Measurements from ENCODE around the gene MCF2L2. TPM values are rescaled to one million over a fixed set of nuclear protein-coding genes. Genes with fewer than 3 reads are reported as not detected.
A peak's percentile ranks its signal among the peaks of the same experiment; 100 is the strongest.

The MCF2L2 gene
- total RNA-seq, 1 donor from 2014 or later = 0.62 TPM

DNA sequence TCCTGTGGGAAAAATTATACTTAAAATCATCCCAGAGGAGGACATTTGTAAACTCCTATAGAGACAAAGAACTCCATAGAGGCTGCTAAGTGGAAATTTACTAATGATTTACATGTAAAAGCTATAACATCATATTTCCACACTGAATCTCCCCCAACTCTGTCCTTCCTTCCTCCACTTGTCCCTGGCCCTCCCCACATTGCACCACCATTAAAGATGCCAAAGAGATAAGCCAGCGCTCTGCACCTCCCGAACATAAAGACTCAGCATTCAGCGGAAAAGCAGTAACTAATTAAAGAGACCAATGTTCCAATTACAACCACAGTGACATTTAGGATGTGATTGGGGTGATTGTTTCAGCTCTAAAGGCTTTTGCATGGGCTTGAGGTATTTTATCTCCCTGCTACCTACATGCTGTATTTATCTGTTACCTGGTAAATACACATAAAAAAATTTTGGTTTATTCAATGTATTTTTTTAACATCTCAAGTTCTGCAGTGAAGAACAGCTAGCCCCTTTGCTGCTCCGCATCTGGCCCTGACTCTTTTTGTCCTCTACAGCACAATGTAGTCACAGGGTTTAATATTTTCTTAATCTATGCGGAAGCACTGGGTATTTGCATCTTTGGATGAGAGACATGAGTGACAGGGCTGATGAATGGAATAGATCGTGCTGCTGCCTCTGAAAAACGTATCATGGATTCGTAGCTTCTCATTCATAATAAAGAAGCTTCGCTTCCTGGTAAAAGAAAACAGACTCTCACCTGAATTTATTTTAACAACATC is 210.7 kb downstream of the MCF2L2 start:
- Histone ChIP-seq H3K27ac (no peak overlapping the region), H3K36me3 (no peaks in the 10 kb centered on the region), H3K27me3 (ENCODE audit: low read depth) (no peaks in the 10 kb centered on the region), H3K4me3 (no peak overlapping the region), H3K9me3 (no peaks in the 10 kb centered on the region), H3K4me1 (no peaks in the 10 kb centered on the region)
- DNase-seq (no peak), ATAC-seq (no peak)
- TF ChIP-seq, protein P1, sequence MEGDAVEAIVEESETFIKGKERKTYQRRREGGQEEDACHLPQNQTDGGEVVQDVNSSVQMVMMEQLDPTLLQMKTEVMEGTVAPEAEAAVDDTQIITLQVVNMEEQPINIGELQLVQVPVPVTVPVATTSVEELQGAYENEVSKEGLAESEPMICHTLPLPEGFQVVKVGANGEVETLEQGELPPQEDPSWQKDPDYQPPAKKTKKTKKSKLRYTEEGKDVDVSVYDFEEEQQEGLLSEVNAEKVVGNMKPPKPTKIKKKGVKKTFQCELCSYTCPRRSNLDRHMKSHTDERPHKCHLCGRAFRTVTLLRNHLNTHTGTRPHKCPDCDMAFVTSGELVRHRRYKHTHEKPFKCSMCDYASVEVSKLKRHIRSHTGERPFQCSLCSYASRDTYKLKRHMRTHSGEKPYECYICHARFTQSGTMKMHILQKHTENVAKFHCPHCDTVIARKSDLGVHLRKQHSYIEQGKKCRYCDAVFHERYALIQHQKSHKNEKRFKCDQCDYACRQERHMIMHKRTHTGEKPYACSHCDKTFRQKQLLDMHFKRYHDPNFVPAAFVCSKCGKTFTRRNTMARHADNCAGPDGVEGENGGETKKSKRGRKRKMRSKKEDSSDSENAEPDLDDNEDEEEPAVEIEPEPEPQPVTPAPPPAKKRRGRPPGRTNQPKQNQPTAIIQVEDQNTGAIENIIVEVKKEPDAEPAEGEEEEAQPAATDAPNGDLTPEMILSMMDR (IDR thresholded peaks at IDR 0.05) = no peak
- intact Hi-C loops (cut with DNase I) = no loop called here

DNA sequence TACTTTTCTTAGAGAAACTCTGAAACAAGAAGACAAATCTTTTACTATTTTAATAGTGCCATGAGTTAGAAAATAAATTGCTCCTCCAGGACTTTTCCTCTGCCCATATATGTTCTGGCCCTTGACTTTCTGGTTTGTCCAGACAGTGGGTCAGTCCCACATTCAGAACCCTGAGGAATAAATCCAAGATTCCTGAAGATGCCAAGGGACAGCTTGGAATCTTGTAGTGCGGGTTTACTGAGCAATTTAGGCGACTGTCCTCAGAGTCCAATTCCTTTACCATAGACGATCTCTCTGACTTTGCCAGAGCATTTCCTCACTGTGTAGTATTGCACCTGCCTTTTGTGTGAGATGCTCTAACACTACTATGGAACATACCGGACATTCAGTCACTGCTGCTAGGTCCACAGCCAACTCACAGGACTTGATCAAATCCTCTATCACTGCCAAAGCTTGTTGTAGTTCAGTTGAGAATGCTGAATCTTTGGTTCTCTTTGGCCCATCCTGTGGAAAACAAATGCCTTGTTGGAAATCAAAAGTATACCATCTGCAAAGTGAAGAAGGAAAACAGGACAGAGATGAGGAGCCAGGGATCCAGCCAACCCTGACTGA is 212.7 kb downstream of the MCF2L2 start:
- H3K27me3 ChIP-seq (ENCODE audit: low read depth) = no peaks in the 10 kb centered on the region
- H3K9me3 ChIP-seq = no peaks in the 10 kb centered on the region
- intact Hi-C loops (cut with DNase I) = no loop called here
- DNase-seq (no peak), ATAC-seq (no peak)
- H3K4me3 ChIP-seq = no peak overlapping the region
- H3K27ac ChIP-seq = no peak overlapping the region
- TF ChIP-seq, protein P1 (IDR thresholded peaks at IDR 0.05) = no peak
- H3K36me3 ChIP-seq = no peaks in the 10 kb centered on the region
- H3K4me1 ChIP-seq = peaks cover 10% of the 10 kb centered on the region

DNA sequence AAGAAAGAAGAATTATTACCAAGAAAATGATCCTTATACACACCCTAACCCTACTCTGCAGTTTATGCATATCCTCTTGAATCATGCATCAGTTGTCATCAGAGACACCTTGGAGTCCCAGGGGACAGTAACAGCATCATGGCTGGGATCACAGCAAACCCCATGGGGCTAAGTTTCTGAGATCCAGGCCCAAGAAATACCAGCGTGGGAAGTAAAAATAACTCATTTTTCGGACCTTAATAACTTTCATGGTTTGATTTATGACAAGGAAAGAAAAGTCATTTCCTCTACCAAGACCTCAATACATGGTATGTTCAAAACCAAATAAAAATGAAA is 214.2 kb downstream of the MCF2L2 start:
- no peaks in the 10 kb centered on the region for H3K36me3 ChIP-seq
- H3K9me3 ChIP-seq = no peaks in the 10 kb centered on the region
- H3K4me3 ChIP-seq = no peak overlapping the region
- no peak overlapping the region for H3K27ac ChIP-seq
- DNase-seq (no peak), ATAC-seq (no peak)
- TF ChIP-seq, protein P1 (IDR thresholded peaks at IDR 0.05) = no peak
- intact Hi-C loops (cut with DNase I) = no loop called here
- peaks cover 12% of the 10 kb centered on the region for H3K4me1 ChIP-seq
- no peaks in the 10 kb centered on the region for H3K27me3 ChIP-seq (ENCODE audit: low read depth)

DNA sequence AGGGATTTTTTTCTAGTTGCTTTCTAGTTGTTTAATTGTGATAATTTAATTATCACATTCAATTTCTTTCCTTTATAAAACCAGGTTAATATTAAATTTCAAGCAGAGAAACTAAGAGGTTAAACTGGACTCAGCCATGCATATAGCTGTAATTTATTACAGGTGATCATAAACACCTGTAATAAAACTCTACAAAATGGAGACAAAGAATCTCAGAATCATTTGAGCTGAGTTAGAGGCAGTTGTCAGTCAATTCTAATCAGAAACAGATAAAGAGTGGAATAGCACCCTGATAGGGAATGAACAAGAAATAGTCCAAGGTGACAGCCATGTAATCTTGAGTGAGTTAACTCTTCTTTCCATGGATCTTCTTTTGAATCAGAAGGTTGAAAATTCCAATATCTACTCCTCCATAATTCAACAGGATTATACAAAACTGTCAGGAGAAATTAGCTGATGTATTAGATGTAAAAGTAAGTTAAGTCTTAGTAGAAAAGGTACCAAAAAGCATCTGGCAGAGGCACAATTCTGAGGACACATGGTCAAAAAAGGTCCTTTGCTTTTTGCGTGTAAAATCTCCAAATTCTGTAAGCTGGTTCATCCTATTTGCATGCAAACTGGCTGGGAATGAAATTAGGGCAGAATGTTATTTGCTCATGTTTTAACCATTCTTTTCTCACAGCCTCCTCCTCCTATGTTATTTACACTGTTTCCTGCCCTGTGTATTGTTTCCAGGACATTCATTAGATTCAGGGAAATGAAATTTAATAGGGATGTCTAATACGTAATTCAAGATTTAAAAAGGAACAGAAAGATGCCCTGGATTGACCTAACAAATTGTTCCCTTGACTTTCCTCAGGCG is 214.8 kb downstream of the MCF2L2 start:
- no peak for ATAC-seq
- Histone ChIP-seq H3K9me3 (no peaks in the 10 kb centered on the region), H3K4me1 (peaks cover 12% of the 10 kb centered on the region), H3K4me3 (no peak overlapping the region), H3K36me3 (no peaks in the 10 kb centered on the region), H3K27me3 (ENCODE audit: low read depth) (no peaks in the 10 kb centered on the region), H3K27ac (no peak overlapping the region)
- intact Hi-C loops (cut with DNase I) = no loop called here
- TF ChIP-seq, protein P1 (IDR thresholded peaks at IDR 0.05) = no peak
- no peak for DNase-seq

DNA sequence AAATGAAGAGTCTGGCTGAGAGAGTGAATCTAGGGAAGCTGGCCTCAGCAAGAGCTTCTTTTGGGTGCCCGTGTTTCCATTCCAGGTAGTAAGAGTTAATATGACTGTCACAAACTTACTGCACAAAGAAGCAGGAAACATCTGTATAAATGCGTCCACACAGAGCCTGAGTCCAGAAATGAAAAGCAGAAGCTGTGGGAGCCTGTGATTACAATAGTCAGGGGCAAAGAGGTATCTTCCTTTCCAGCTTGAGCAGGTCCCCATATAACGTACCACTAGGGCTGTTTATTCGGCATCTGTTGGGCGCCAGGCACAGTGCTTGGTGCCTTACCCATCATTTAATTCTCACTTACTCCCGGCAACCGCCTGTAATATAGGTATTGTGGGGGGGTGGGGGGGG is 215.9 kb downstream of the MCF2L2 start:
- TF ChIP-seq, protein P1 (IDR thresholded peaks at IDR 0.05) = no peak
- Histone ChIP-seq H3K4me1 (peaks cover 12% of the 10 kb centered on the region), H3K27me3 (ENCODE audit: low read depth) (no peaks in the 10 kb centered on the region), H3K9me3 (no peaks in the 10 kb centered on the region), H3K4me3 (no peak overlapping the region), H3K27ac (peak overlapping the region; percentile 28), H3K36me3 (no peaks in the 10 kb centered on the region)
- DNase-seq (no peak), ATAC-seq (peak; percentile 51 to 58)
- intact Hi-C loops (cut with DNase I) = no loop called here
